Tibial artery (tissue), 4 donors: ENCODE data around the gene VOPP1.
"Not testable (repeated sequence)": the region's sequence is repeated elsewhere in the genome, so short reads cannot be mapped to it uniquely, and the experiment has no call there.

ENCODE experiments used
- DNase-seq, 2 donors: peaks; one replicate each; pipeline ENCODE4 v3.0.0-alpha.2; 2019
- H3K27ac ChIP-seq, 2 donors: fragments of 200-600 bp; sonication (generic) in 1 of 2; 1 replicate in 1 of 2; 2 replicates in 1 of 2; pipeline ENCODE4 v1.5.1; 2018 to 2019; ENCODE audit warnings: mild to moderate bottlenecking in 1 of 2
- H3K27me3 ChIP-seq, 2 donors: fragments of 200-600 bp; sonication (generic) in 1 of 2; one replicate each; pipeline versions ENCODE4 v1.5.1 to v1.6.0; 2016 to 2019
- H3K36me3 ChIP-seq, 3 donors: fragments of 200-600 bp; sonication (generic) in 2 of 3; one replicate each; pipeline ENCODE4 v1.5.1; 2016 to 2019; ENCODE audit warnings: mild to moderate bottlenecking in 2 of 3
- H3K4me1 ChIP-seq, 4 donors: fragments of 200-600 bp; sonication (generic) in 2 of 4; 1 replicate in 3 of 4; 2 replicates in 1 of 4; pipeline ENCODE4 v1.5.1; 2016 to 2019
- H3K4me3 ChIP-seq, 2 donors: fragments of 200-600 bp; sonication (generic) in 1 of 2; 1 replicate in 1 of 2; 2 replicates in 1 of 2; pipeline ENCODE4 v1.5.1; 2018 to 2019; ENCODE audit warnings: mild to moderate bottlenecking in 2 of 2
- H3K9me3 ChIP-seq, 3 donors: fragments of 200-600 bp; sonication (generic) in 1 of 3; one replicate each; pipeline ENCODE4 v1.5.1; 2016 to 2019
- CTCF ChIP-seq, 2 experiments: fragments of 200-600 bp in 1 of 2; fragments of 450-650 bp in 1 of 2; IDR thresholded peaks; one replicate each; pipeline ENCODE4 v1.5.1; 2017 to 2019; ENCODE audit warnings: antibody characterized with exemption in 2 of 2, mild to moderate bottlenecking in 1 of 2, moderate library complexity in 1 of 2
- intact Hi-C: fragments of 100-400 bp; cut with DNase I; formaldehyde crosslinking; loops from one replicate; pipeline ENCODE4 v1.15.0; 2023; ENCODE audit warnings: low total_unique reads

Gene VOPP1

DNA sequence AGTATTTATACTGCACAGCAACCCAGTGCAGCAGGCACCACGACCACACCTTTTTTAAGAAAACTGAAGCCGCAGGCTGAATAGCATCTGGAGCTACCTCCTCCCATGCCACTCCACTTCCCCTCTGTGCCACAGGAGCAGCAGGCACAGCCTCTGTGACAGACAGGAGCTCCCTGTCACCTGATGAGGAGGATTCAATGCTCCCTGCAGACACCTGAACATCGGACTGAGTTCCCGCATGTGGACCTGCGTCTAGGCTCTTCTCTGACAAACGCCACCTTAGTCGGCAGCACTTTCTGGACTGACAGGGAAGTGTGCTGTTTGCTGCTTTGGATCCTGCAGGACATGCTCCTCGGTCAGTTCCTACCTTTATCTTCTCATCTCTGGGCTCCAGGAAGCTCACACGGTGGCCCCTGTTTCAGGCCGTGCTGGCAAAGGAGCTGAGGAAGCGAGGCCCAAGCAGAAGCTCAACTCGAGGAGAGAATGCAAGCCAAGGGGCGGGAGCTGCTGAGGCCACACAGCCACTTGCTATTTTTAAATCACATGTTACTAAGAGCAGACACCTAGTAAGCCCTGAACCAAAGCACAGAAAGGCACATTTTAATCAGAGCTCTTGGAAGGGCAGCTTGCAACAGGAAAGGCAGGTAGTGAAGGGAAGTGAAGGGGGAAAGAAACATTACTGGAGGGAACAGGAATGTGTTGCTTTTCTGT lies 56.6 kb downstream of the VOPP1 start:
- peaks cover 0 to 28% (median 25%) of the 10 kb centered on the region in 3 donors for H3K36me3 ChIP-seq
- no peaks in the 10 kb centered on the region for H3K27me3 ChIP-seq
- peaks cover 0 to 26% (median 13%) of the 10 kb centered on the region in 4 donors for H3K4me1 ChIP-seq
- DNase-seq, result no peak
- TF ChIP-seq CTCF (IDR thresholded peaks at IDR 0.05), result no peak
- intact Hi-C loops, result no loop called here
- no peak overlapping the region for H3K27ac ChIP-seq
- H3K9me3 ChIP-seq, result no peaks in the 10 kb centered on the region
- no peak overlapping the region for H3K4me3 ChIP-seq

- Histone ChIP-seq H3K36me3 (peaks cover 0 to 28% (median 20%) of the 10 kb centered on the region in 3 donors), H3K9me3 (no peaks in the 10 kb centered on the region), H3K4me3 (no peak overlapping the region), H3K27ac (no peak overlapping the region), H3K4me1 (peaks cover 0 to 22% (median 13%) of the 10 kb centered on the region in 4 donors), H3K27me3 (no peaks in the 10 kb centered on the region)
- DNase-seq, result no peak
- intact Hi-C loops, result no loop called here
- no peak for TF ChIP-seq CTCF (IDR thresholded peaks at IDR 0.05)
Measured at GRCh38 chr7:55514546-55515265, 57.6 kb downstream of the VOPP1 start.

GRCh38 chr7:55513868-55514267 lies 58.4 kb downstream of the VOPP1 start:
- no peak for DNase-seq
- Histone ChIP-seq H3K36me3 (peaks cover 0 to 25% (median 20%) of the 10 kb centered on the region in 3 donors), H3K4me1 (peaks cover 0 to 22% (median 13%) of the 10 kb centered on the region in 4 donors), H3K27ac (no peak overlapping the region), H3K4me3 (no peak overlapping the region), H3K9me3 (no peaks in the 10 kb centered on the region), H3K27me3 (no peaks in the 10 kb centered on the region)
- no peak for TF ChIP-seq CTCF (IDR thresholded peaks at IDR 0.05)
- intact Hi-C loops, result no loop called here

GRCh38 chr7:55512635-55513191 lies 59.6 kb downstream of the VOPP1 start:
- peaks cover 0 to 17% (median 14%) of the 10 kb centered on the region in 3 donors for H3K36me3 ChIP-seq
- intact Hi-C loops, result no loop called here
- H3K4me1 ChIP-seq, result peaks cover 0 to 22% (median 13%) of the 10 kb centered on the region in 4 donors
- no peaks in the 10 kb centered on the region for H3K9me3 ChIP-seq
- H3K4me3 ChIP-seq, result no peak overlapping the region
- no peak for TF ChIP-seq CTCF (IDR thresholded peaks at IDR 0.05)
- no peak overlapping the region for H3K27ac ChIP-seq
- no peaks in the 10 kb centered on the region for H3K27me3 ChIP-seq
- peak in 1 of 2 donors; percentile 60 for DNase-seq

DNA sequence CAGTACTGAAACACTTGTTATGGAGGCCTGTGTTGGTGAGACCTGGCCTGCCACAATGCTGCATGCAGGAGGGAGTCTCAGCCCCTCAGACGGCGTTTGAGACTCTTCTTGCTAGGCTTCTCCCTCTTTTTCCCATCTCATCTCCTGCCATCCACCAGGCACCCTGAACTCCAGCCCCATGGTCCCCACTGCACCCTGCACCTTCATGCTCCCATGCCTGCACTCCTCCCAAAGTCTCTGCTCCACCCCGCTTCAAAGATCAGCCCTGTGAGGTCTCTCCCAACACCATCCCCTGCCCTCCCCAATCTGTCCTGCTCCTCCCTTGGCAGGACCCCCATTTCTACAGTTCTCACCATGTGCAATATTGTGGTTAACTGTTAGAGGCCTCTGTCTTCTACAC lies 61.7 kb downstream of the VOPP1 start:
- TF ChIP-seq CTCF (IDR thresholded peaks at IDR 0.05), result no peak
- intact Hi-C loops, result no loop called here

DNA sequence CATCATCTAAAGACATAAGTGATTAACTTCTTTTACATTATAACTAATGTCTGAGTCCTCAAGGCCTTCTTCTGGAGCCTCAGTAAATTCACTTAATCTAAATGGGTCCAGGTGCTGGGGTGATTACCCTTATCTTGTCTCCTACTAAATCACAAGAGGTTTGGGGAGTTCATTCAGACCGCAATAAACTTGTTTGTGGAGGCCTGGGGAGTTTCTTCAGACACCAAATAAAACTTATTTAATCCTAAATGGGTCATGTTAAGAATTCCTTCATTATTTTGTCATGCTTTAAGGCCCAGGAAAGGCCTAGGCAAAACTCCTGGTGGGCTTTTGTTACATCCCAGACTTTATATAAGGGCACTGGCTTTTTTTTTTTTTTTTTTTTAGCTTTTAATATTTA lies 62.1 kb downstream of the VOPP1 start:
- intact Hi-C loops, H3K4me3 ChIP-seq, H3K27ac ChIP-seq, DNase-seq, H3K9me3 ChIP-seq, H3K27me3 ChIP-seq, H3K36me3 ChIP-seq, H3K4me1 ChIP-seq: not testable (repeated sequence)

More for the DNA sequence above, 61.7 kb downstream of the VOPP1 start:
- no peaks in the 10 kb centered on the region for H3K9me3 ChIP-seq
- H3K27me3 ChIP-seq, result no peaks in the 10 kb centered on the region
- H3K4me3 ChIP-seq, result no peak overlapping the region
- H3K27ac ChIP-seq, result no peak overlapping the region
- H3K4me1 ChIP-seq, result peaks cover 0 to 12% (median 6%) of the 10 kb centered on the region in 4 donors
- peaks cover 0 to 10% (median 7%) of the 10 kb centered on the region in 3 donors for H3K36me3 ChIP-seq
- DNase-seq, result no peak
